GM18526 (cell line): Measurements from ENCODE around the gene LMAN1L.

Experiments
- POLR2A ChIP-seq: IDR thresholded peaks from 3 replicates; pipeline ENCODE4 v1.6.1; 2011; ENCODE audit not compliant: insufficient read length; ENCODE audit errors: extremely low read depth

The LMAN1L gene

DNA sequence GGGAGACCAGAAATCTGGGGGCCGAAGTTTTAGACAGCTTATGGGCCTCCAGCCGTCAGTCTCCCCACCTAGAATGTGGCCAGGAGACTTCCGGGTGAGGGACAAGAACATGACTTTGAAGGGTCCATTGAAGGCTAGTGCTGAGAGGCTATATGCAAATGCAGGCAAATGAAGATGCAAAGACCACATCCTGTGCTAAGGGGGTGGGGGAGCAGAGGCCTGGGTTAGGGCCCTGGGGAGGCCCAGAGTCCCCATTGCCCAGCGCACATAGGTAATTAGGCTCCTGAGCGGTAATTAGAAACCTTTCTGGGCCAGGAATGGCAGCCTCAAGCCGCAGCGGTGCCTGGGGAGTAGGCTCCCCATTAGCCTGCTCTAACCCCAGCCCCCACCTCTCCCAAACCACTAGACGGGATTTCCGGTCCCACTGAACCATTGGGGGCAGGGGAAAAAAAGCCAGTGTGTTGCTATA lies 23.9 kb upstream of the LMAN1L start:
- peak; percentile 82 for TF ChIP-seq POLR2A

DNA sequence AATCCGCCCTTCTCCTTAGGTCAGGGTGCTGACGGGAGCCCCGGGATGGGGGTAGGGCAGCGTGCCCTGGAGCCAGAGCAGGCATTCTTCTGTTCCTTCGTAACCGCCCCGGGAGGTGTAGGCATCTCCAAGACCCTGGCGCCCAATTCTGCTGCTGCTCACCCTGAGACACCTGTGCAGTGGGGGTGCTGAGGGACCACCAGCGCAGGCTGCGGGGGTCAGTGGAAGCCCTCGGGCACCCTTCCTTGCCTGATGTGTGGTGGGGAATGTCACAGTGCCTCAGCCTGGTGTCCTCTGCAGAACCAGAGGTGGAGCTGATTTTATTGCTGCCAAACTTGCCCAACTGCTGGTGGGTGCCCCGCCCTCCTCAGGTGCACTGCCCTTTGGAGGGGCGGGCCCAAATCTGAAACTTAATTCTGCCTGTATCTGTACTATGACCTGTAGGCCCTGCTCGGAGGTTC lies 23.4 kb upstream of the LMAN1L start:
- TF ChIP-seq POLR2A, result peak; percentile 74

DNA sequence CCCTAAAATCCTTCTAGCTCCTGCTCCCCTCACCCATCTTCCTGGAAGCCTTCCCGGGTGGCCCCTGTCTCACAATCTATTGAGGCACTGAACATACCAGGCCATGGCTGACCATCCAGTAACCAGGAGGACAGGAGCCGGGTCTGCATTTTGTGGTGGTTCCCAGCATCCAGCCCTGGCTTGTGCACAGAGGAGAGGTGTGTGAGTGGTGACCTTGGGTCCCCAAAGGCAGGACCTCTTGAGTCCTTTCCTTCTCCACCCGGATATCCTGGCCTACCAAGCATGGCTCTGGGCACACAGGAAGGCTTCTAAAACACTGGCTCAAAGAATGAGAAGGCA lies 22.9 kb upstream of the LMAN1L start:
- no peak for TF ChIP-seq POLR2A

DNA sequence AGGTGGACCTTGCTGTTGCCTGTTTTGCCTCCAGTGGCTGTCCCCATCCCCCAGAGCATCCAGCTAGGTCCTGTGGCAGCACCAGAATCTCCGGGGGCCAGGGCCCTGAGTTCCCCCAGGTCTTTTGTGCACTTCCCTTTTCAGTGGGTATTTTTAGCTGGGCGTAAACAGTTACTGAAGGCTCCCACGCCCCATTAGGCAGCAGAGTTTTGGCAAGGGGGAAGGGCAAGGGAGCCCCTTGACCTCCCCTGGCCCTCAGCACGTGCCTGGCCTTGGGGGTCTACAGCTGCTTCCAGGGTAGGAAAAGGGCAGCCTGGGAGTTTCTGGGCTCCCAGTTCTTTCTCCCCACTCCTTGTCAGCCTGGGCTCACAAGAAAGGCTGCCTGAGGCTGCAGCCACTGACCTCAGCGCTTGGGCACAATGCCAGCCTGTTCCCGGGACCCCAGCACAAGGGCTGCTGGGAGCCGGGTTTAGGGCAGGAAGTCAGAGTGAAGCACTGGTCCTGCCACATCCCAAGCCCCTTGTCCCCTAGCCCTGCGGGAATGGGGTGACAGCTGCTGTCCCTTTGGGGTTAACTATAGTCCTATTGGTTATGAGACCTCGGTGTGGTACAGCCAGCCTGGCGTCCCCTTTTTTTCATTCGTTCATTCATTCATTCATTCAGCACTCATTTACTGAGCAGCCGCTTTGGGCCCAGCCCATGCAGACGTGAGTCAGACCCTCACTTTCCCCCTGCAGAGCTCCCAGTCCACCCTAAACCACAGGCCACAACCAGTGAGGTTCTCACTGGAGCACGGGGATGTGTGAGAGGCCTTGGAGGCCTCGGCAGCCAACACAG lies 22.3 kb upstream of the LMAN1L start:
- peak; percentile 54 for TF ChIP-seq POLR2A

DNA sequence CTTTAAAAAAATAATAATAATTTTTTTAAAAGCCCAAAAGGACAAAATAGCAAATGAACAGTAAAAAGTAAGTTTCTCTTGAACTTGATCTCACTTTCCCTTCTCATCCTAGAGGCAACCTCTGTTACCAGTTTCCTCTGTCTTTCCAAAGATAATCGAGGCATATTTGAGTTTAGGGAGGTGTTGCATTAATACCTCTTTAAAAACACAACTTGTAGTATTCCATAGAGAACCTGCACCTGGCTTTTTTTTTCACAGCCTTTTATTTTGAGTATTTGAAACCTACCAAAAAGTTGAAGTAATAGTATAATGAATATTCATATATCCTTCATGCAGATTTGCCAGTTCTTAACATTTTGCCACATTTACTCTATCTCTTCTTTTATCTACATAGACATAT lies 21.6 kb upstream of the LMAN1L start:
- TF ChIP-seq POLR2A, result no peak

DNA sequence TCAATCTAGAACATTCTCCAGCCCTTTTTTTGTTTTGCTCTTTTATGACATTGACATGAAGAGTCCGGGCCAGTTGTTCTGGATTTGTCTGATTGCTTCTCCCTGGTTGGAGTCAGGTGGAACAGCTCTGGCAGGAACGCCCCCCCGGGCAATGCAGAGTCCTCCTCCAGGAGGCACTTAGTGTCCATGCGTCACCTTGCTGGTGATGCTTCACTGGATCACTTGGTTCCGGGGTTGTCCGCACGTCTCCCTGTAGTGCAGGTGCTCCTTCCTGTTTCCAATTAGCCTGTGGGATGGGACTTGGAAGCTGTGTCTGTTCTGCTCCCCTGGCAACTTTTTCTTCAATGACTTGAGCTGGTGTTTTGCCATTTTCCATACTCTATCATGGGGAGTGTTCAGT lies 21.0 kb upstream of the LMAN1L start:
- no peak for TF ChIP-seq POLR2A

DNA sequence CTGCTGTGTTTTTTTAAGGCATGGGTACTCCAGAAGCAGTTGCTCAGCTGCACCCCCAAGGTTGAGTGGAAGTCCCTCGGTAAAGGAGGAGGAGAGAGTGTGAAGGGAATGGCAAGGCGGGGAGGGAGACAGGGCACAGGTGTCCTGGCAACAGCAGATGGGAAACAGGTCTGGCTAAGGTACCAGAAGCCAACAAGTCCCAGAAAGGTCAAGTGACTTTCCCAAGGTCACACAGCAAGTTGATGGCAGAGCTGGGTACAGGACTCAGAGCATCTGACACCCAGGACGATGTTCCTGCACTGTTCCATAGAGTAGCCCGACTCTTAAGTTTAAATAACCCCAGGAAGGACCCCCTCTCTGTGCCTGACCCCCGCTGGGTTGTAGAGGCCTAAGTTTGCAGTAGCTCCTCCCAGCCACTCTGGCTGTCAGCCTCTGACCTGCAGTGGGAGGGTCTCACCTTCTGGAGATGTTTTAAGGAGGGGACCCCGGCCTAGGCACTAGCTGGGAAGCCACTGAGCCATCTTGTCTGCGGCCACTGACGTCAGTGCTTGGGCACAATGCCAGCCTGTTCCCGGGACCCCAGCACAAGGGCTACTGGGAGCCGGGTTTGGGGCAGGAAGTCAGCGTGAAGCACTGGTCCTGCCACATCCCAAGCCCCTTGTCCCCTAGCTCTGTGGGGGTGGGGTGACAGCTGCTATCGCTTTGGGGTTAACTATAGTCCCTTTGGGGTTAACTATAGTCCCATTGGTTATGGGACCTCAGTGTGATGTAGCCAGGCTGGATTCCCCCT lies 20.2 kb upstream of the LMAN1L start:
- TF ChIP-seq POLR2A, result no peak

DNA sequence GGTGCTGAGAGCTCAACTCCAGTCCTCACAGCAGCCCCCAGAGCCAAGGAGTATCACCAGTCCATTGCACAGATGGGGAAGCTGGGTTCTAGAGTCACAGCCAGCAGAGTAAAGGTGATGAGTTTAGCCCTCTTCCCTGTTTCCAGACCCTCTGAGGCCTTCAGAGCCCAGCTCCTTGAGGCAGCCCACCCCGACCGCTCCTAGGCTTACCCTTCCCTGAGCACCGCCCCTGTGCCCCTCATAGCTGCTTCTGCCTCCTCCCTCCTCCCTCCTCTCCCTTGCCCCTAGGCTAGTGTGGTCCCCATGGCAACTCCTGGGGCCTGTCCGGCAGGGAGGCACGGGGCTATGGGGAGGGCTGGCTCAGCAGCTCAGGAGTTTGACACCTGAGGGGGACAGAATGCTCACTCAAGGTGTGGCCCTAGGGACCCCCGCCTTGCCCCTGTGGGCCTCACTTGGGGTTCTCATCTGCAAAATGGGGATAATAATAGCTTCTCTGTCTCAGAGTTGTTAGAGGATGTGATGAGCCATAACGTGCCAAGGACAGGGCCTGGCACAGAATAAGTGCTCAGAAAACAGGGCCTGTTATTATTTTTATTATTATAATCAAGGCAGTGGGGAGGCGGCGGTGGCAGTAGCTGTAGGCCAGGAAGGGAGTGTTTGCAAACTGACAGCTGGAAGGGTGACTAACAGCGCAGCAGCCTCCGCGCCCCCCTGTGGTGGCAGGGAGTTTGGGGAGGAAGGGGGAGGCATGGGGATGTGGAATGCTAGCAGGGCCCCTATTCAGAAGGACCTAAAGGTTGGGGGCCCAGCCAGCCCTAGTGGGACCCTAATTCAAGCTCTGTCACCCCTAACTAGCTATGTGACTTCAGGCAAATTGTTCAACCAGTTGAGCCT lies 19.3 kb upstream of the LMAN1L start:
- TF ChIP-seq POLR2A, result no peak

DNA sequence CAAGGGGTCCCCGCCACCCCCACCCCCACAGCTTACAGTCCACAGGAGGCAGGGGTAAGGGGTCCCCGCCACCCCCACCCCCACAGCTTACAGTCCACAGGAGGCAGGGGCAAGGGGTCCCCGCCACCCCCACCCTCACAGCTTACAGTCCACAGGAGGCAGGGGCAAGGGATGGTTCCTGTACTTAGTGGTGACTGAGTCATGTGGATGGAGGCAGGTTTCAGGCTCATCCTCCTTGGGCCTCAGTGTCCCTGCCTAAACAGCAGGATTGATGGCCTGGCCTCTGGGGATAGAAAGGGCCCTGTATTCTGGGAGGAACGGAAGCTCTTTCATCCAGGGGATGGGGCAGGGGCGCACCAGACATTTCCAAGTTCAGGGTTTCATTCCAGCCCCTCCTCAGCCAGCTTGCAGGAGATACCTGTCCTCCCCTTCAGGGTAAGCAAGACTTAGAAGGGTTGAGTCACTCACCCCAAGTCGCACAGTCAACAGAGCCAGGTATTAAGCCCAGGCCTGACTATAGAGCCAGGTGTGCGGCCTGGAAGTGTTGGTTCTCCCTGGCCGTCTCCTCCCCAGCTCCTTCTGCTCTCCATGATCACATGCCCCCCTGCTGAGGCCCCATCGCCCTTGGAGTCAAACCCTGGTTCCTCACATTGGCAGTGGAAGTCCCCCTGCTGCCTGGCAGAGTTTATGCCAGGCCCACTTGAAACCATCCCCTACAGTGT lies 18.2 kb upstream of the LMAN1L start:
- no peak for TF ChIP-seq POLR2A

DNA sequence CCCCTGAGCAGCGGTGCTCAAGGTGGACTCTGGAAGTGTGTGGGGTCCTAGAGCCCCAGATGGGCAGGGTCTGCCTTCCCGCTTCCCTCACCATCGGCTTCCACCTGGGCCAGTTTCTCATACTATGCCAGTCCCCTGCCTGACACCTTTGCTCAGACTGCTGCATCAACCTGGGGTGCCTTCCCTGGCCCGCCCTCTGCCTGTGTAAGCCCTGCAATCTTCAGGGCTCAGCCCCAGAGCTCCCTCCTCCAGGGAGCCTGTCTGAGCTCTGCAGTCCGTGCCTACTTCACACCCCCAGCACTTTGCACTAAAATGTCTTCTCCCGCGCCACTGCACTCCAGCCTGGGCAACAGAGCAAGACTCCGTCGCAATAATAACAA lies 17.7 kb upstream of the LMAN1L start:
- no peak for TF ChIP-seq POLR2A

DNA sequence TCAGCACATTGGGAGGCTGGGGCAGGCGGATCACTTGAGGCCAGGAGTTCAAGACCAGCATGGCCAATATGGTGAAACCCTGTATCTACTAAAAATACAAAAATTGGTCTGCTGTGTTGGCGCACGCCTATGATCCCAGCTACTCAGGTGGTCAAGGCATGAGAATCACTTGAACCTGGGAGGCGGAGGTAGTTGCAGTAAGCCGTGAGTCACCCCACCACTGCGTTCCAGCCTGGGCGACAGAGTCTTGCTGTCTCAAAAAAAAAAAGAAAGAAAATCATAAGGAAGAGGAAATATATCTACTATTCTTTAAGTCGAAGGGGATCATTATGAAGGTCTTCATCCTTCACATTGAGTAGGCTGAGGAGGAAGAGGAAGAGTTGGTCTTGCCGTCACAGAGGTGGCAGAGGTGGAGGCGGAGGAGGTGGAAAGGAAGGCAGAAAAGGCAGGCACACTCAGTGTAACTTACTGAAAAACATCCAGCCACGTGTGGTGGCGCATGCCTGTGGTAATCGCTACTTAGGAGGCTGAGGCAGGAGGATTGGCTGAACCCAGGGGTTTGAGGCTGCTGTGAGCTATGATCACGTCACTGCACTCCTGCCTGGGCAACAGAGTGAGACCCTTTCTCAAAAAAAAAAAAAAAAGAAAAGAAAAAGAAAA lies 16.5 kb upstream of the LMAN1L start:
- no peak for TF ChIP-seq POLR2A

DNA sequence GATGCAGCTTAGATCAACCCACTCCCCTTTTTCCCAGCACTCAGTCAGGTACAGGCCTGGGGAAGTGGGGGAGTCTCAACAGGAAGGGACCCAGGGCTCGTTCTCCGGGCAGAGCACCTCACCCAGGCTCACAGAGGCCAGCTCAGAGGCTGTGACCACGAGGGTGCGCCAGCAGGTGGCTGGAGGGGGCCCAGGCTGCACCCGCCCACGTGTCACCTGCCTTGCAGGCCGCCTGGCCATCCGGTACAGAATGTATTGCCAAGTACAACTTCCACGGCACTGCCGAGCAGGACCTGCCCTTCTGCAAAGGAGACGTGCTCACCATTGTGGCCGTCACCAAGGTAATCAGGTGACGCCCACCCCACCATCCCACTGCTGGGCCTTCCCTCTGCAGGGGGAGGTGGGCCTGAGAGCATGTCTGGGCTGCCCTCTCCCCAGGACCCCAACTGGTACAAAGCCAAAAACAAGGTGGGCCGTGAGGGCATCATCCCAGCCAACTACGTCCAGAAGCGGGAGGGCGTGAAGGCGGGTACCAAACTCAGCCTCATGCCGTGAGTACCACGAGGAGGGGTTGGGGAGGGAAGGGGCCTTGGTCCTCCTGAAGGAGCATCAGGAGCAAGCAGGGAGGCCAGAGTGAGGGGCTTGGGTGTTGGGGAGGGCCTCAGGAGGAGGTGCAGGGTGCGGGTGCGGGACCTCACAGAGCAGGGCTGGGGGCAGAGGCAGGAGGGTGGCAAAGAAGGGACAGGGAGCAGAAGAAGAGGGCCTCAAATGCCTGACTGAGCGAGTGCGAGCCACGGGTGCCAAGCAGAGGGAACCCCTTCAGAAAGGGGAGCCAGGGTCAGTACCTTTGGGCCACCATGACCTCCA lies 14.0 kb upstream of the LMAN1L start:
- no peak for TF ChIP-seq POLR2A

DNA sequence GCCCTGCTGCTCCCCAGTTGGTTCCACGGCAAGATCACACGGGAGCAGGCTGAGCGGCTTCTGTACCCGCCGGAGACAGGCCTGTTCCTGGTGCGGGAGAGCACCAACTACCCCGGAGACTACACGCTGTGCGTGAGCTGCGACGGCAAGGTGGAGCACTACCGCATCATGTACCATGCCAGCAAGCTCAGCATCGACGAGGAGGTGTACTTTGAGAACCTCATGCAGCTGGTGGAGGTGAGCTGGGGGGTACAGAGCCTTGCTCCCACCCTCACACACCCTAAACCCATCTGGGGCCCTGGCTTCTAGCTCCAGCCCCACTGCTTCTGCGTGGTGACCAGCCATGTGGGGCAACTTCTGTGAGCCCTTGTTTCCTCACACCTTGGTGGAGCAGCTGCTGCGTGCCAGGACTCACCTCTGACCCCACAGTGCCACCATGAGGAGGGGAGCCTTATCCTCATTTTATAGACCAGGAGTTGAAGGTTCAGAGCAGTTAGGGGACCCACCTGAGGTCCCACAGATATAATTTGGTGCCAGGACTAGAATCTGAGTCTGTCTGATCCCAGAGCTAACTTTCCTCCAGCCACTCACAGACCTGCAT lies 13.3 kb upstream of the LMAN1L start:
- TF ChIP-seq POLR2A, result no peak
